Measurements from ENCODE around the gene KIAA0513.

Gene KIAA0513

DNA sequence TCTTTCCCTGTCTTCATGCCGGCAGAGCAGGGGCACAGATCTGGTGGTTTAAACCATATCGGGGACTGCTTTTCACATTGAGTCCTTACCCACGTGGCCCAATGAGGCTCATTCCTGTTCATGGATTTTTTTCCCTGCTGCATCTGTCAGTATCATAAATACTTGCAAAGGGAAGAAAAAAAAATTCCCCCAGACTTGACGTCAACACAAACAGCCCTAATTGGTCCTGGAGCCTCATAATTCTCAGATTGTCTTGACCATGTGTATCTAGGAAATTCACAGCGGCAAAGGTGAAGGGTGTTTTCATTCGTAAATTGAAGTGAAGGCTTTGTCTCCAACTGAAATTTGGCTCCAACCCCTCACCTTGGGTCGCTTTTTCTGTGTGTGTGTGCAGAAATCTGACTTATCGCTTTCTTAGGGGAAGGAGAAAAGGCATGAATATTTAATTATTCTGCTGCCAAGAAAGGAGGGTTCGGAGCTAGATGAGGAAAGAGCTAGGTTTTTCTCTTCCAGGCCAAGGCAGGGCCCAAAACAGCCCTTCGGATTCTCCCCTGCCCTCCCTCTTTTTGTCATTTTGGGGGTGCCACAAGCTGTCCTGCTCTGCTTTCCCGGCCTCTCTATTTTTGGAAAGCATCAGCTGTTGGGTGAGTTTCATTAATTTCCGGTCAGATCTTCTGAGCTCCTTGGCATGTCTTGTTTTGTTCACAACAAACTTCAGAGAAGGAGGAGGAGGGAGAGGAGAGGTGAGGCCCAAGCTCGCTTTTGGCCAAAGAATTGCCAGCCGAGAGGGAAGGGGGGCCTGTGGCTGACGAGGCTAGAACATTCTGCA lies 102.5 kb downstream of the KIAA0513 start:
- Histone ChIP-seq H3K9me3 (ENCODE audit: low read length) (no peaks in the 10 kb centered on the region), H3K36me3 (ENCODE audit: insufficient read depth, low read length) (no peaks in the 10 kb centered on the region), H3K4me3 (ENCODE audit: low read depth, low read length, poor library complexity, severe bottlenecking) (no peak overlapping the region), H3K4me1 (ENCODE audit: insufficient read depth, low read length, severe bottlenecking) (no peaks in the 10 kb centered on the region), H3K79me2 (ENCODE audit: insufficient read depth, low read length) (no peaks in the 10 kb centered on the region), H3K4me2 (ENCODE audit: low read length) (no peak overlapping the region), H3K27me3 (ENCODE audit: insufficient read depth, low read length) (peaks cover 2% of the 10 kb centered on the region; the same call in 1 of the 2 replicates), H3F3A (ENCODE audit: insufficient read depth, low read length) (no peaks in the 10 kb centered on the region), H3K27ac (ENCODE audit: low read depth, low read length, poor library complexity, severe bottlenecking) (no peak overlapping the region), H4K20me1 (ENCODE audit: insufficient read depth, low read length) (no peaks in the 10 kb centered on the region), H3K9me2 (ENCODE audit: low read depth, low read length) (no peaks in the 10 kb centered on the region), H3K9ac (ENCODE audit: low read length) (no peak overlapping the region), H2AFZ (ENCODE audit: low read length) (no peak overlapping the region)
- TF ChIP-seq, protein P1, sequence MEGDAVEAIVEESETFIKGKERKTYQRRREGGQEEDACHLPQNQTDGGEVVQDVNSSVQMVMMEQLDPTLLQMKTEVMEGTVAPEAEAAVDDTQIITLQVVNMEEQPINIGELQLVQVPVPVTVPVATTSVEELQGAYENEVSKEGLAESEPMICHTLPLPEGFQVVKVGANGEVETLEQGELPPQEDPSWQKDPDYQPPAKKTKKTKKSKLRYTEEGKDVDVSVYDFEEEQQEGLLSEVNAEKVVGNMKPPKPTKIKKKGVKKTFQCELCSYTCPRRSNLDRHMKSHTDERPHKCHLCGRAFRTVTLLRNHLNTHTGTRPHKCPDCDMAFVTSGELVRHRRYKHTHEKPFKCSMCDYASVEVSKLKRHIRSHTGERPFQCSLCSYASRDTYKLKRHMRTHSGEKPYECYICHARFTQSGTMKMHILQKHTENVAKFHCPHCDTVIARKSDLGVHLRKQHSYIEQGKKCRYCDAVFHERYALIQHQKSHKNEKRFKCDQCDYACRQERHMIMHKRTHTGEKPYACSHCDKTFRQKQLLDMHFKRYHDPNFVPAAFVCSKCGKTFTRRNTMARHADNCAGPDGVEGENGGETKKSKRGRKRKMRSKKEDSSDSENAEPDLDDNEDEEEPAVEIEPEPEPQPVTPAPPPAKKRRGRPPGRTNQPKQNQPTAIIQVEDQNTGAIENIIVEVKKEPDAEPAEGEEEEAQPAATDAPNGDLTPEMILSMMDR (IDR thresholded peaks at IDR 0.05; ENCODE audit: low read length): no peak
- no peak for TF ChIP-seq EZH2 (IDR thresholded peaks at IDR 0.05; ENCODE audit: borderline replicate concordance, low read length)

DNA sequence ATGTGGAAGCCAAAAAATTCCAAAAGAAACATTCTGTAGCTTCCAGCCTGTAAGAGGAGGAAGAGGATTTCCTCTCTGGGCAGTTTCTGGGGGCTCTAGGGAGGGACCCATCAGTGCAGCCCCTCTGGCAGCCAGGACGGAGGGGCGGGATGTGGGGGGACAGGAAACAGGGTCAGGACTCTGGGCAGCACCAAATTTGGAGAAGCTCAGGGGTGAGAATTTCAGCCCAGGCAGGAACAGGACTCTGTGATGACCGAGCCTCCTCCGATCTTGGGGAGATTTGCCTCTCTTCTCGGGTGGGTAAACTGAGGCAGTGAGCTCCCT lies 103.1 kb downstream of the KIAA0513 start:
- Histone ChIP-seq H4K20me1 (ENCODE audit: insufficient read depth, low read length) (no peaks in the 10 kb centered on the region), H3K9me2 (ENCODE audit: low read depth, low read length) (no peaks in the 10 kb centered on the region), H3F3A (ENCODE audit: insufficient read depth, low read length) (no peaks in the 10 kb centered on the region), H2AFZ (ENCODE audit: low read length) (no peak overlapping the region), H3K4me3 (ENCODE audit: low read depth, low read length, poor library complexity, severe bottlenecking) (no peak overlapping the region), H3K4me2 (ENCODE audit: low read length) (no peak overlapping the region), H3K27me3 (ENCODE audit: insufficient read depth, low read length) (no peaks in the 10 kb centered on the region; the same call in 1 of the 2 replicates), H3K9ac (ENCODE audit: low read length) (no peak overlapping the region), H3K79me2 (ENCODE audit: insufficient read depth, low read length) (no peaks in the 10 kb centered on the region), H3K36me3 (ENCODE audit: insufficient read depth, low read length) (no peaks in the 10 kb centered on the region), H3K9me3 (ENCODE audit: low read length) (no peaks in the 10 kb centered on the region), H3K27ac (ENCODE audit: low read depth, low read length, poor library complexity, severe bottlenecking) (no peak overlapping the region), H3K4me1 (ENCODE audit: insufficient read depth, low read length, severe bottlenecking) (no peaks in the 10 kb centered on the region)
- no peak for TF ChIP-seq EZH2 (IDR thresholded peaks at IDR 0.05; ENCODE audit: borderline replicate concordance, low read length)
- TF ChIP-seq, protein P1 (IDR thresholded peaks at IDR 0.05; ENCODE audit: low read length): no peak

DNA sequence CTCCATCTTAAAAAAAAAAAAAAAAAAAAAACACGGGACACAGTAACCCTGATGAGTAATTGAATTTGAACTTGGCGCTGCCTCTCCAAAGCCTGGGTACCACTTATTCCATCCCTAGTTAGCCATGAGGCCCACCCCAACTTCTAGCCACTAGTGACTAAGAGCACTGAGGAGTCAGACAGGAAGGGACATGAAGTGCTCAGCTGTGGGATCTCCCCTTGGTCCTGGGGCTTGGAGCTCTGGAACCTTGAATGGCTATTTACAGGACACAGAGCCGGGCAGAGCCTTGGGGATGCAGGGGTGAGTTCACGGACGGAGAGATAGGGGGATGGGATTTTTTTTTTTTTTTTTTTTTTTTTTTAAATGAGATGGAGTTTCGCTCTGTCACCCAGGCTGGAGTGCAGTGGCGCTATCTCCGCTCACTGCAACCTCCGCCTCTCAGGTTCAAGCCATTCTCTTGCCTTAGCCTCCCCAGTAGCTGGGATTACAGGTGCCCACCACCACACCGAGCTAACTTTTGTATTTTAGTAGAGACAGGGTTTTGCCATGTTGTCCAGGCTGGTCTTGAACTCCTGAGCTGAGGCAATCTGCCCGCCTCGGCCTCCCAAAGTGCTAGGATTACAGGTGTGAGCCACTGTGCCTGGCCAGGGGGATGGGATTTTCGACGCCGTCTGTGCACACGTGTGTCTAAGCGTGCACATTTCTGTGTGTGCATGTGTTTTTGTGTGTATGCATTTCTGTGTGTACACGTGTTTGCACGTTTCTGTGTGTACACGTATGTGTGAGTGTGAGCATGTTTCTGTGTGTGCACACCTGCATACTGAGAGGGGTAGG lies 105.1 kb downstream of the KIAA0513 start:
- Histone ChIP-seq H3K4me1 (ENCODE audit: insufficient read depth, low read length, severe bottlenecking) (no peaks in the 10 kb centered on the region), H3K9ac (ENCODE audit: low read length) (no peak overlapping the region), H3F3A (ENCODE audit: insufficient read depth, low read length) (no peaks in the 10 kb centered on the region), H3K4me2 (ENCODE audit: low read length) (no peak overlapping the region), H4K20me1 (ENCODE audit: insufficient read depth, low read length) (no peaks in the 10 kb centered on the region), H3K9me2 (ENCODE audit: low read depth, low read length) (no peaks in the 10 kb centered on the region), H2AFZ (ENCODE audit: low read length) (no peak overlapping the region), H3K36me3 (ENCODE audit: insufficient read depth, low read length) (no peaks in the 10 kb centered on the region), H3K27me3 (ENCODE audit: insufficient read depth, low read length) (peaks cover 5% of the 10 kb centered on the region; the same call in 1 of the 2 replicates), H3K79me2 (ENCODE audit: insufficient read depth, low read length) (no peaks in the 10 kb centered on the region), H3K27ac (ENCODE audit: low read depth, low read length, poor library complexity, severe bottlenecking) (no peak overlapping the region), H3K4me3 (ENCODE audit: low read depth, low read length, poor library complexity, severe bottlenecking) (no peak overlapping the region), H3K9me3 (ENCODE audit: low read length) (no peaks in the 10 kb centered on the region)
- TF ChIP-seq, protein P1 (IDR thresholded peaks at IDR 0.05; ENCODE audit: low read length): no peak
- no peak for TF ChIP-seq EZH2 (IDR thresholded peaks at IDR 0.05; ENCODE audit: borderline replicate concordance, low read length)

Measured in OCI-LY1 (cell line).